IPS-NIHi7 (cell line): ENCODE results near the gene MRI1.
"Not testable (repeated sequence)": the region's sequence is repeated elsewhere in the genome, so short reads cannot be mapped to it uniquely, and the experiment has no call there.

ENCODE experiments used
- DNase-seq: peaks from one replicate; pipeline ENCODE4 v3.0.0; 2012; ENCODE audit warnings: mixed read lengths; ENCODE audit errors: extremely low spot score

MRI1 gene

DNA sequence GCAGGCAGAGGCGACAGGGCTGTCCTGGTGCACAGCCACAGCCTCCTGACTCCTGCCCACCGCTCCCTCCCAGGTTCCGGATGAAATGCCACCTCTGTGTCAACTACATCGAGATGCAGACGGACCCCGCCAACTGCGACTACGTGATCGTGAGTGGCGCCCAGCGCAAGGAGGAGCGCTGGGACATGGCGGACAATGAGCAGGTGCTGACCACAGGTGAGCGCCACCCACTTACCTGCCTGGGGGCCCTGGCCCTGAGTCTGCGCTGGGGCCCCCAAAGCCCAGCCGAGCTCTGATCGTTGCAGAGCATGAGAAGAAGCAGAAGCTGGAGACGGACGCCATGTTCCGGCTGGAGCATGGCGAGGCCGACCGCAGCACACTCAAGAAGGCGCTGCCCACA, 5.5 kb upstream of the MRI1 start:
- DNase-seq, result no peak

DNA sequence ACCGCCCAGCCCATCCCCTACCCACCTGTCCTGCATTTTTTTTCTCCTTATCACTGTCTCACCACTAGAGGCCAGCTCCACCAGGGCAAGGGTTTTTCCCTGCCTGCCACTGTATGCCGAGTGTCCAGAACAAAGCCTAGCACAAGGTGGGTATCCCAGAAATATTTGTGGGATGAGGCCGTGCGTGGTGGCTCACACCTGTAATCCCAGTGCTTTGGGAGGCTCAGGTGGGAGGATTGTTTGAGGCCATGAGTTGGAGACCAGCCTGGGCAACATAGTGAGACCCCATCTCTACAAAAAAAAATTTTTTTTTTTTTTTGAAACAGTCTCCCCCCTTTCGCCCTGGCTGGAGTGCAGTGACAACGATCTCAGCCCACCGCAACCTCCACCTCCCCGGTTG, 2.9 kb upstream of the MRI1 start:
- DNase-seq, result no peak

DNA sequence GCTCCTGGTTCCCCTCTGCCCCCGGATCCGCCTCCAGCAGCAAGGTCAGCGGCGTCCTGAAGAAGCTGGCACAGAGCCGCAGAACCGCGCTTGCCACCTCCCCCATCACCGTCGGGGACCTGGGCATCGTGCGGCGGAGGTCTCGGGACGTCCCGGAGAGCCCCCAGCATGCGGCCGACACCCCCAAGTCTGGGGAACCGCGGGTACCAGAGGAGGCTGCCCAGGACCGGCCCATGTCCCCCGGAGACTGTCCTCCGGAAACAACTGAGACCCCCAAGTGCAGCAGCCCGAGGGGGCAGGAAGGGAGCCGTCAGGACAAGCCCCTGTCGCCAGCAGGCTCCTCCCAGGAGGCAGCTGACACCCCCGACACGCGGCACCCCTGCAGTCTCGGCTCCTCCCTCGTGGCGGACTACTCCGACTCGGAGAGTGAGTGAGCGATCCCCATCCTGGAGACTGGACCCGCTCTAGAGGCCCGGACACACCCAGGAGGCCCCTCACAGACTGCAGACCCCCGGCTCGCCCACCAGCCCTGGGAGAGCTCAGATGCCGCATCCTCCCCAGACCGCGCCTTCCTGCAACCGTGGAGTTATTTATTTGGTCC, 1.6 kb upstream of the MRI1 start:
- DNase-seq, result no peak

DNA sequence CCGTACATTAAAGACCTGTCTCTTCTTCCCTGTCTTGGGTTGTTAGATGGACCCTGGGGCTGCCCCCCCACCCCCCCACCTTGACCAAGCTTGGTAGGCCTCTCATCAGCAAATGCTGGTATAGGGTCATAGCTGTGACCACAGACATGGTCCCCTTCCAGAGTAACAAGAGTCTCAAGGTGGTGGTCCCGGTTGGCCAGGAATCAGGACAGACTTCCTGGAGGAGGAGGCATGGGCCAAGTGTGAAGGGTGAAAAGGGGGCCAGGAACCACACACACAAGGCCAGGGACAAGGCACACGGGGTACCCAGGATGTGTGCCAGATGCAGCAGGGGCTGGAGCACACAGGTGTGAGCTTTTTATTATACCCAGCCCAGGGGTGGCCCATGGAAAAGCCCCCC, 1.1 kb upstream of the MRI1 start:
- DNase-seq, result no peak

DNA sequence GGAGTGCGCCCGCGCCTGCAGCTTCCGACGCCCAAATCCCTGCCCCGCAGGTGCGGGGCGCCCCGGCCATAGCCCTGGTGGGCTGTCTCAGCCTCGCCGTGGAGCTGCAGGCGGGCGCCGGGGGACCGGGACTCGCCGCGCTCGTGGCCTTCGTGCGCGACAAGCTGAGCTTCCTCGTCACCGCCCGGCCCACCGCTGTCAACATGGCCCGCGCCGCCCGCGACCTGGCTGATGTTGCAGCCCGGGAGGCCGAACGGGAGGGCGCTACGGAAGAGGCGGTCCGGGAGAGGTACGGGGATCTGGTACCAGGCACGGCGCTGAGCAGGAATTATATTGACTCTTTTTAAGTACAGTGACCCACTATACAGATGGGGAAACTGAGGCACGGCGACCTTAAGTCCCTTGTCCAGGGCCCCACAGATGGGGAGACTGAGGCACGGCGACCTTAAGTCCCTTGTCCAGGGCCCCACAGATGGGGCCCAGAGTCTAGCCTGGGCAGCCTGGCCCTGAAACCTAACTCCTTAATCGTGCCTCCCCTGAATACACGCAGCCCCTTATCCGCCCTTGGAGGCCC, 586 bp downstream of the MRI1 start:
- DNase-seq, result peak; percentile 27

DNA sequence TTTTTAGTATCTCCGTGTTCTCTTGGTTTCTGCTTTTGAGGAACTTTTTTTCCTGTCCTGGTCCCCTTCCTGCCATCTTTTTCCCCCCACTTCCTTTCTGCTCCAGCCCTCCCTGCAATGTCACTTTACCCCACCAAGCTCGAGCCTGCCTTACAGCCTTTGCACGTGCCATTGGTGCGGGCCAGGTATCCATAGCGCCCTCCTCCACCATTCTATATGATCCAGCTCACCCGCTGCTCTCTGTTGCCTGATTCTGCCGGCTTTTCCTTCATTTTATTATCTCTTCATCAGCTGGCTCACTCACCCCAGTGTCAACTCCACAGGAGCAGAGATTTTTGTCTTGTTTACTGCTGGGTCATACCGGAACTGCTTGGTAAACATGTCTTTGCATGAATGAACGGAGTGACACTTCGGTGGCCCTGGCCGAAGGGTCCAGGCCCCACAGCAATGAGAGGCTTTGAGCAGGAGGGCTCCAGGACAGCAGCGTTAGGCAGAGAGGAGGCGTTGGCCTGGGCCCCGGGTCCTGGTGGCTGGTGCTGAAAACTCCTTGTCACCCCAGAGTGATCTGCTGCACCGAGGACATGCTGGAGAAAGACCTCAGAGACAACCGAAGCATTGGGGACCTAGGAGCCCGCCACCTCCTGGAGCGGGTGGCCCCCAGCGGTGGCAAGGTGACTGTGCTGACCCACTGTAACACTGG, 1.2 kb downstream of the MRI1 start:
- peak; percentile 39 for DNase-seq

DNA sequence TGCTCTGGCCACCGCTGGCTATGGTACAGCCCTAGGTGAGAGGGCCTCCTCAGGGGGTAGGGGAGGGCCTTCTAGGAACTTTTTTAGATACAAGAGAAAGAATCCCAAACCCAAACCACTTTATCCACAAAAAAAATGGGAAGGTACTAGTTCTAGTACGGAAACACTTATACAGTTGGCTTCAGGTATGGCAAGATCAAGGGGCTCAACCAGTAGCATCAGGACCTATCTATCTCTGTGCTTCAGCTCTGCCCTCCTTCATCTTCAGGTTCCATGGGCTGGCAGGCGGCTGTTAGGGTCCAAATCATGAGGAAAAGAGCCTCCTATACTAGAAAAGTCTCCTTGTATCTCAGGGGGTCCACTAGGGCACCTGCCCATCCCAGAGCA, 1.8 kb downstream of the MRI1 start:
- DNase-seq, result no peak

DNA sequence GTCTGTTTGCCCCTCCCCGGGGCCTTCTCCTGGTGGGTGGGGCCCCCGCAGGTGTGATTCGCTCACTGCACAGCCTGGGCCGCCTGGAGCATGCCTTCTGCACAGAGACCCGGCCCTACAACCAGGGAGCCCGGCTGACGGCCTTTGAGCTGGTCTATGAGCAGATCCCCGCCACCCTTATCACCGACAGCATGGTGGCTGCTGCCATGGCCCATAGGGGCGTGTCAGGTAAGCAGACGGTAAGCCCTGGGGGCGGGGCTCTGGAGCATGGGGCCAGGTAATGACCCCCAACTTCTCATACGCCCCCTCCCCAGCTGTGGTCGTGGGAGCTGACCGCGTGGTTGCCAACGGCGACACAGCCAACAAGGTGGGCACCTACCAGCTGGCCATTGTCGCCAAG, 4.2 kb downstream of the MRI1 start:
- DNase-seq, result no peak

DNA sequence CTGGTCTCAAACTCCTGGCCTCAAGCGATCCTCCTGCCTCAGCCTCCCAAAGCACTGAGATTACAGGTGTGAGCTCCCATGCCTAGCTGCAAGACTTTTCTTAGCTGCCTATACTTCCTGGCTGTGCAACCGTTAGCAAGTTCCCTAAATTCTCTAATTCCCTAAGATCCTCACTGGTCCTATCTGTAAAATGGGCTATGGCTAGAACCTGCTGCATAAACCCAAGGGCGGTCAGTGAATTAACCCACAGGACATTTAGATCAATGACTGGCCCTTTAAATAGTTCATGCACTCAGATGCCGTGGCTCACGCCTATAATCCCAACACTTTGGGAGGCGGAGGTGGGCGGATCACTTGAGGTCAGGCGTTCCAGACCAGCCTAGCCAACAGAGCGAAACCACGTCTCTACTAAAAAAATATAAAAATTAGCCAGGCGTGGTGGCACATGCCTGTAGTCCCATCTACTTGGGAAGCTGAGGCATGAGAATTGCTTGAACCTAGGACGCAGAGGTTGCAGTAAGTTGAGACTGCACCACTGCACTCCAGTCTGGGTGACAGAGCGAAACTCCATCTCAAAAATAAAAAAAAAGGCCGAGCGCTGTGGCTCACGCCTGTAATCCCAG, 5.8 kb downstream of the MRI1 start:
- no peak for DNase-seq

DNA sequence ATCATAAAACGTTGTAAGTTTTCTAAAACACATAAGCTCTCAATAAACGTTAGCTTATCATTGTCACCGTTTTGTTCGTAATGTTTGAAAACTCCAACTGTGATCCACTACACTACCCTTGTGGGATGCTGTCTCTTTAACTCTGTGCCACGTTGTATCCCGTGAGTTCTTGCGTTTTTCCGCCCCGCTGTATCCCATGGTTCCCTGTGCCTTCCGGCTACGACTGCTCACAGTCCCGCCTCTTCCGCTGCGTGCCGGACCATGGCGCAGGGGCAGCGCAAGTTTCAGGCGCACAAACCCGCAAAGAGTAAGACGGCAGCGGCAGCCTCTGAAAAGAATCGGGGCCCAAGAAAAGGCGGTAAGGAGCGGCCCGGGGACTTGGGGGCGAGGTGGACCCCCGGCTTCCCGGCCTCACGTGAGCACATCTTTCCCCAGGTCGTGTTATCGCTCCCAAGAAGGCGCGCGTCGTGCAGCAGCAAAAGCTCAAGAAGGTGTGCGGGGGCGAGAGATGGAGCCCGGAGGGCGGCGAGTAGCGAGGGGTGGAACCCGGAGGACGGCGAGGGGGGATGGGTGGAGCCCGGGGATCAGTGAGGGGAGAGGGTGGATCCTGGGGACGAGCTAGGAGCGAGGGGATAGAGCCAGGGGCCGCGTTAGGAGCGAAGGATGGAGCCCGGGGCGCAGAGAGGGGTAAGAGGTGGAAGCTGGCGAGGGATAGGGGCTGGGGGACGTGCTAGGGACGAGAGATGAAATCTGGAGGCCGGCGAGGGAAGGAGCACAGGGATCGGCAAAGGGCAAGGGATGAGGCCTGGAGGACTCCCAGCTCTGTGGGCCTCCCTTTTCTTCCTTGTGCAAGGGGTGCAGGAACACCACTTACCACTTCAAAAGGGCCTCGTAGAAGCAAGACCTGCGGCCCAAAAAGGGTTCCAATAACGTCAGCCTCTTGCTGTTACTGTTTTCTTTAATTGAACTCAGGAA, 10.2 kb downstream of the MRI1 start, which contains the start of gene C19orf53:
Gene C19orf53, plus strand, starts transcription at position 240 of the 975 bp plus-strand sequence. Its CDS starts 22 bp downstream, at position 262.
- DNase-seq, result peak; percentile 92

DNA sequence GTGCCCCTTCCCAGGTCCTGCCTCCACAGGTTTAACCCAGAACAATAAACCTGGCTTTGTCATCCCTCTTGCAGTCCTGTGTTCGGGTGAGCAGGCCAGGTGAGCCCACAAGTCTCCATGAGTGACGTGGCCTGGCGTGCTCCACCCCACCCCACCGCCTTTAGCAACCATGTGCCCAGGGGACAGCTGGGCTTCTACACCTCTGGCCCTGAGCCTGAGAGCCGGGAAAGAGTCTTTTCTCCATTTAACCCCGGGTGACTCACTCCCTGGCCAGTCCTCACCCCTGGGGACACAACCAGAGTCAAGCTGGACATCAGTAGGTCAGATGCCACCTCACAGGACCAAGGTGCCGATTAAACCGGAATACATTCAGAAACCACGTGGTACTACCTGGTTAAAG, 14.1 kb downstream of the MRI1 start:
- DNase-seq, result no peak

DNA sequence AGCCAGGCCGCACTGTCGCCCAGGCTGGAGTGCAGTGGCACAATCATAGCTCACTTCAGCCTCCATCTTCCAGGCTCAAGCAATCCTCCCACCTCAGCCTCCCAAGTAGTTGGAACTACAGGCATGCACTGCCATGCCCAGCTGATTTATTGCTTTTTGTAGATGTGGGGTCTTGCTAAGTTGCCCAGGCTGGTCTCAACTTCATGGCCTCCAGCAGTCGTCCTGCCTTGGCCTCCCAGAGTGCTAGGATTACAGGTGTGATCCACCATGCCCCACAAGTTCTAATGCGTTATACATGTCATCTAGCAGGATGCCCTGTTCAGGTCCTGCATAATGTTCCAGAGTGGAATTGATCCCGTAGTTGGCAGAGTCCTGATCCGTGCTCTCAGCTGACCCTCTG, 14.5 kb downstream of the MRI1 start:
- DNase-seq, result no peak

DNA sequence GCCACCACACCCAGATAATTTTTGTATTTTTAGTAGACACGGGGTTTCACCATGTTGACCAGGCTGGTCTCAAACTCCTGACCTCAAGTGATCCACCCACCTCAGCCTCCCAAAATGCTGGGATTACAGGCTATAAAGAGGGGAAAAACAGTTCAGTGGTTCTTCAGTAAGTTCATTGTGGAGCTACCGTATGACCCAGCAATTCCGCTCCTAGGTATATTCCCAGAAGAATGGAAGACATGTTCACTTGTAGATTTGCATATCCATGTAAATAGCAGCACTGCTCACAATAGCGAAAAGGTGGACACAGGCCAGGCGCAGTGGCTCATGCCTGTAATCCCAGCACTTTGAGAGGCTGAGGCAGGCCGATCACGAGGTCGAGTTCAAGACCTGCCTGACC, 15.5 kb downstream of the MRI1 start:
- DNase-seq, result not testable (repeated sequence)

DNA sequence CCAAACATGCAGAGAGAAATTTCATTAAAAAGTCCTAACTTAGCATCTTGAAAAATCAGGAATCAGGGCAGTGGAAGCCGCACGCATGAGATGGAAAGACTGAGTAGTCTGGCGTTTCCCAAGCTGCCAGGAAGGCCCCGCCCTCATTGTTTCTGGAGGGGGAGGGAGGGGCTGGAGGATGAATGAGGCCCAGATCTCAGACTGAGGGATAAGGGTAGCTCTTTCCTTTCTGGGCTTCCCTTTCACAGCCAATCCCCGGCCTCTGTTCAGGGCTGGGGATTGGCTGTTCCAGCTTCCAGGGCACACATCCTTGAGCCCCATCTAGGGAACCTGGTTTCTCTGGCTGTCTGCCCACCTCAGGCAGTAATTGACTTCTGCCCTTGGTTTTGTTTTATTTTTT, 17.2 kb downstream of the MRI1 start:
- DNase-seq, result peak; percentile 86

DNA sequence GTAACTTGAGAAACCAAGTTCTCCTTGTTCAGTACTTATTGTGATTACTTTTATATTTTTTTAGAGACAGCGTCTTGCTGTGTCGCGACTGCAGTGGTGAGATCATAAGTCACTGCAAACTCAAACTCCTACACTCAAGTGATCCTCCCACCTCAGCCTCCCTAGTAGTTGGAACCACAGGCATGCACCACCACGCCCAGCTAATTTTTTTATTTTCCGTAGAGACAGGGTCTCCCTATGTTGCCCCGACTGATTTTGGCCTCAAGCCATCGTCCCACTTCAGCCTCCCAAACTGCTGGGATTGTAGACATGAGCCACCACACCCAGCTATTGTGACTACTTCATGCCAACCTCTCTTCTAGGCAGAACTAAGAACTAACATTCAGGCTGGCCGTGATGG, 18.2 kb downstream of the MRI1 start:
- DNase-seq, result no peak

DNA sequence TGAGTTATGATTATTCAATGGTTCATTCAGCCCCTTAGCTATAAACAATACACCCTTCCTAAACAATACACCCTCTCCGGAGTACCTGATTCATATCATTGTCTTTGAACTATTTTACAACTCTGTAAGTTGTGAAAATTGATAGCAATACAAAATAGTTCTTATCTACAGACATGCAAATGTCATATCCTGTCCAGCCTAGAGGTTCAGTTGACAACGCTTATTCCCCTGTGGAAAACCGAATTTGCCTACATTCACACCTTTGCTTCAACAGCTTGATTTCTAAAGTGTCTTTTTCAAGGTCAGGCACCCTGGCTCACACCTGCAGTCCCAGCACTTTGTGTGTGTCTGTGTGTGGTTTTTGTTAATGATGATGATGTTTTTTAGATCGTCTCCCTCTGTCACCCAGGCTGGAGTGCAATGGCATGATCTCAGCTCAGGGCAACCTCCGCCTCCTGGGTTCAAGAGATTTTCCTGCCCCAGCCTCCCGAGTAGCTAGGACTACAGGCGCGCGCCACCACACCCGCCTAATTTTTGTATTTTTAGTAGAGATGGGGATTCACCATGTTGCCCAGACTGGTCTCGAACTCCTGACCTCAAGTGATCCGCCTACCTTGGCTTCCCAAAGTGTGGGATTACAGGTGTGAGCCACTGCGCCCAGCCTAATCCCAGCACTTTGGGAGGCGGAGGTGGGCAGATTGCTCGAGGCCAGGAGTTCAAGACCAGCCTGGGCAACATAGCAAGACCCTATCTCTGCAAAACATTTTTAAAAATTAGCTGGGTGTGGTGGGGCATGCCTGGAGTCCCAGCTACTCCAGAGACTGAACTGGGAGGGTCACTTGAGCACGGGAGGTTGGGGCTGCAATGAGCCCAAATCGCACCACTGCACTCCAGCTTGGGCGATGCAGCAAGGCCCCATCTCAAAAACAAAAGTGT, 19.5 kb downstream of the MRI1 start:
- no peak for DNase-seq

DNA sequence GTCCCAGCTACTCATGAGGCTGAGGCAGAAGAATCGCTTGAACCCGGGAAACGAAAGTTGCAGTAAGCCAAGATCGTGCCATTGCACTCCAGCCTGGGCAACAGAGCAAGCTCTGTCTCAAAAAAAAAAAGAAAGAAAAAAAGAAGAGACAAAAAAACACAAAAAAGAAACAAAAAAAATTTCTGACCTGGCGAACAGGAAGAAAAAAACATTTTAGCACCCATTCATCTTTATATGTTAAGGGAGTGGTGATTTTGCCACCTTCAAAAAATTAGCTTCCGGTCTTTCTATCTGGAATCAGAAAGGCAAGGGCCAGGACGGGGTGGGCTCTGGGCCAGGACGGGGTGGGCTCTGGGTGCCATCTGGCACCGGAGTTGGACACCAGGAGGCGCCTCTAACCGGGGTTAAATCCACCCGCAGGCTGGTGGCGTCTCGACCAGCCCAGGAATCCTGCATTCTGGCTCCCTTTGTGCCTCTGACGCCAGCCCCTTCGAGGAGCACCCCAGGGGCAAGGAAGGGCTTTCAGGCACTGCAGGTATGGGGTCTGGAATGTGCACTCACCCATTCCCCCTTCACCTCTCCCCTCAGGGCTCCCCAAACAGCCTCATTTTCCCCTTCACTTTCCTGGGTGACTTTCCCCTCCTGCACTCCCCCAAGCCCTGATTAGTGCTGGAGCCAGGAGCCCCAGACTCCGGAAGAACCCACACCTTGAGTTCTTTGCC, 20.6 kb downstream of the MRI1 start:
- peak; percentile 80 for DNase-seq

DNA sequence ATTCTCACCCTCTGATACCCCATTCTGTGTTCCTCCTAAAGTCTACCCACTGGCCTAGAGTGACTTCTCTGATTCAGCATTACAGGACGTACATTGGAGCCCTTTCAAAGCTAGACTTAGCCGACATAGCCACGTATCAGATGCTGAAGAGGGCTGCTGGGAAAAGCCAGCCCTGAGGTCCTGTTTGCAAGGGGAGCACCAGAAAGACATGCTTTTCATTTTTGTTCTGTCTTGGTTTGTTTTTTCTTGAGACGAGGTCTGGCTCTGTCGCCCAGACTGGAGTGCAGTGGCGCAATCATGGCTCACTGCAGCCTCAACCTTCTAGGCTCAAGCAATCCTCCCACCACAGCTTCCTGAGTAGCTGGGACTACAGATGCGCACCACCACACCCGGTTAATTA, 24.7 kb downstream of the MRI1 start:
- no peak for DNase-seq

DNA sequence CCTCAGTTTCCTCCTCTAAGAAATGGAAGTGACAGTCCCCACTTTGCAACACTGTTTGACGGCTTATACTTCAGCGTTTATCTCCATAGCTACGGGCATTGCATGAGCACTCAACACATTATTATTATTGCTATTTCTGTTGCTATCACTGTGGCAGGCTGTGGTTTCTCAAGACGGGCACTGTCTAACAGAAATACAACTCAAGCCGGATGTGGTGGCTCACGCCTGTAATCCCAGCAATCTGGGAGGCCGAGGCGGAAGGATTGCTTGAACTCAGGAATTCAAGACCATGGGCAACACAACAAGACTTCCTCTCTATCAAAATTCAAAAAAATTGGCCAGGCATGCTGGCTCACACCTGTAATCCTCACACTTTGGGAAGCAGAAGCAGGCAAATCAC, 26.0 kb downstream of the MRI1 start:
- no peak for DNase-seq

DNA sequence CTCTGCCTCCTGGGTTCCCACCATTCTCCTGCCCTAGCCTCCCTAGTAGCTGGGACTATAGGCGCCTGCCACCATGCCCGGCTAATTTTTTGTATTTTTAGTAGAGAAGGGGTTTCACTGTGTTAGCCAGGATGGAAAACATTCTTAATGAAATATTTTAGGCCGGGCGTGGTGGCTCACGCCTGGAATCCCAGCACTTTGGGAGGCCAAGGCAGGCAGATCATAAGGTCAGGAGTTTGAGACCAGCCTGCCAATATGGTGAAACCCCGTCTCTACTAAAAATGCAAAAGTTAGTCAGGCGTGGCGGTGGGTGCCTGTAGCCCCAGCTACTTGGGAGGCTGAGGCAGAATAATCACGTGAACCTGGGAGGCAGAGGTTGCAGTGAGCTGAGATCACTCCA, 29.0 kb downstream of the MRI1 start:
- not testable (repeated sequence) for DNase-seq
